HG02885 (cell line): Measurements from ENCODE around the gene RAB31.
"Not testable (repeated sequence)": the region's sequence is repeated elsewhere in the genome, so short reads cannot be mapped to it uniquely, and the experiment has no call there.

ENCODE experiments used
- ATAC-seq: cut with Tn5 transposase; IDR thresholded peaks from one replicate; pipeline ENCODE4 v1.9.1; 2021; ENCODE audit warnings: mild to moderate bottlenecking; ENCODE audit not compliant: unreplicated experiment, poor library complexity

Gene RAB31

GRCh38 chr18:9755615-9756014 is 47.5 kb downstream of the RAB31 start:
- no peak for ATAC-seq

DNA sequence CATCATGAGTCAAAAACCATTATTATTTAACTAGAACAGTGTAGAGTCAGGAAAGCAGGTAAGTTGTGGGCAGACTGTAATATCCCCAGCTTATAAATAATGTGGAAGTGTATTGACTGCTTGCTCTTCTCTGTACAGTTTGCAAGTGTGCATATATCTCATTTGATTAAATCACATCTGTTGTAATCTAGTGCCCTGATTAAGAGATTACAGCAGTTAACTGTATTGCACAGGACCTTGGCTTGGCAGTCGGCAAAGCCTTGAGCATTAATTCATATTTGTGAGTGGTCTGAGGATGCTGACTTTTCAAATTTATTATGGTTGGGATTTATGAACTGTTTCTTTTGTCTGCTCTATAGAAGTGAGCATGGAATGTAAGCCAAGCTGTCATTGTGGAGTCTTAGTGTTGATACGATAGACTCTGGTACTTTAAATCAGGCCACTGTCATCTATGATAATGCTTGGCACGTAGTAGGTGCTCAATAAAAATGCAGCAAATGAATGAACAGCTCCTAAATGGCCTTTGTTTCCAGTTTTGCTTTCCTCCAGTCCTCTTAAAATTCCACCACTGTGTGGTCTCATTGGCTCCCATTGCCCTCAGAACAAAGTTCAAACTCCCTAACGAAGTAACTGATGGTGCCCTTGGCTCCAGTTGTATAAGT is 48.3 kb downstream of the RAB31 start:
- ATAC-seq: no peak

- ATAC-seq: no peak
Observed at GRCh38 chr18:9756933-9757470, 48.9 kb downstream of the RAB31 start.

DNA sequence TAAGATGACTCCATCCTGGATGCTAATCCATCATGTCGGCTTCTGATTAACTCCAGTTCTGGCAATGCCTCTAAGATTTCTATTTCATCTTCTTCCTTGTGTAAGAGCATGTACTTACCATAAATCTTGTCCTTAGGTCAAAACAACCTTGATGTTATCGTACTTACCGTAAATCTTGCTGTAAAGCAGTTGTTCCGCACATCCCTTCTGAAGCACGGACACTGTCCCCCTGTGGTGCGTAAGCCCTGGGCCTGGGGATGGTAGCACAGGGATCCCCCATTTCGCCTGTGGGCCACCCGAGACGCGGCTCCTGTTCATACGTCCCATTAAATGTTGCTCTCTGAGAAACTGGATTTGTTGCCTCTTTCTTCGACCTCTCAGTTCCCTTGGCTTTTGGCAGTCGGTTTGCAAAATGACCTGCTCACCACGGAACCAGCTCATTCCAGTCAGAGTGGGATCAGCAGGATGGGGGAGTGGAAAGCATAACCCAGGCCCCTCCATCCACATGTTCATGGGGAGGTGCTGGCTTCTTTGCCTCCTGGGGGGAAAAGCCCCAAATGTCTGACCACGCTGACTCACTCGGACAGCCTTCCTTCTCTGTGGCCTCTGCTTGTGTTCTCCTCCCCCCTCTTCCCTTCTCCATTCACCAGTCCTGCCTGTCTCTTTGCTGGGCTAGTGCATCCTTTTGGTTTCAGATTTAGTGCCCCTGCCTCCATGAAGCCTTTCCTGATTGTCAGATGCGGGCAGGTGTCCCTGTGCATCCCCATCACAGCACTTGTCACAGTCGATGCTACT is 49.9 kb downstream of the RAB31 start:
- no peak for ATAC-seq

DNA sequence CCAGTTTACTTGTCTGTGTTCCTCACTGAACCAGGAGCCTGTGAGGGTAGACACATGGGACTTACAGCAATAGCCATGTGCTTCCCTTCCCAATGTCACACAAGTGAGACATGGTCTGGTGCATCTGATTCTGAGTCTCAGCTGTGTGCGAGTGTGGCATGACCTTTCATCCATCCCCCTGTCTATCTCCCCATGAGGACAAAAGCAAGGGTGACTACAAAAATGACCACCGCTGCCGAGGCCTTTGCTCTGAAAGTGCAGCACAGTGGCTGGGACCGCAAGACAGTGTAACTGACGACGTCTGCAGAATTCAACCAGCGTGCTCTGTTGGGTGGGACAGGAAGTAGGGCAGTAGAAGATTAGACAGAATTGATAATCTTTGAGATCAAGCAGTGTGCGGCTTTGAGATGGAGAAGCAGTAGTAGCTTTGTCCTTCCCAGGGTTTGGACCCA is 50.5 kb downstream of the RAB31 start:
- no peak for ATAC-seq

DNA sequence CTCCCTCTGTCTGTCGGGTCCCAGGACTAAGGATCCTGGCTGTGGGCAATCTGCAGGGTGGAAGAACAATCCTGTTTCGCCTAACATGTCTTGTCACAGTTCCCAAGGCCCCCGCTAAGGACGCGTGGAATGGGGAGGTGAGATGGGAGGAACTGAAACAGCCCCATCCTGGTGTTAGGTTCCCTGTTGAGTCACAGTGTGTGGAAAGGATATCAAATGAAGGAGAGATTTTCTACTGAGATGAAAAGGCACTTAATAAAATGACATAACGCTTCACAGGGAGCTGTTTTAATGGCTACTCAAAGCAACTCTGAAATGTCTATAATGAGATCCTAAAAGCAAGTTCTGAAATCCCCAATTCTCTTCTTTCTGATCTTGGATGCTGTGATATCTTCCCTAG is 52.5 kb downstream of the RAB31 start:
- no peak for ATAC-seq

DNA sequence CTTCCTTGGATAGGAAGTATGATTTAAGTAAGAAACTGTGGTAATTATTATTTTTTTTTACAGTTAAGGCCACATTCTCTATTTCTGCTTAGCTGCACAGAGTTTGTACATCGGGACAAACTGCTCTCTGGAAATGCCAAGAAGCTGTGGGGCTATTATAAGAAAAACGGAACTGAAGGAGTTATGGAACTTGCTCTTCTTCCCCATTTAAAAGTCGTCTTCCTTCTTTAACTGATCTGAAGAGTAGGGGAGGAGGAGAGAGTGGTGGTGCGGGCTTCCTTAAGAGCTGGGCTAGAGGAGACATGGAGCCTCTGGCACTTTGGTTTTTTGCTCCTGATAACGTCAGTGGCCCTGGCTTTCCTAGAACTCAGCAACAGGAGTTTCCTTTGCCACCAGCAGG is 54.4 kb downstream of the RAB31 start:
- ATAC-seq: no peak

DNA sequence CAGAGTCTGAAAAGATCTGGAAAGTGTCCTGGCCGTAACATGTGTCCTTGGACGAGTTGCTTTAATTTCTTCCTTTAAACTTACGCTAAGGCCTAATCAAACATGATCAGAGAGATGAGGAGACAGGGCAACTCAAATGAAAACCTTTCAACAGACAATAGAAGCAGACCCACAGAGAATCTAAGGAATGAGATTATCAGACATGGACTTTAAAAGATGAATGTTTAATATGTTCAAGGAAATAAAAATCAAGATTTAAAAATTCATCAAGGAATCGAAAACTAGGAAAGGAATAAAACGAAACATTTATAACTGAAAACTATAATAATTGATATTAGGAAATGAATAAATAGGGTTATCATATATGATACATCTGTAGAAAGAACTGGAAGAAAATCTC is 55.1 kb downstream of the RAB31 start:
- no peak for ATAC-seq

- ATAC-seq: no peak
Observed at GRCh38 chr18:9764011-9764481, 55.9 kb downstream of the RAB31 start.

DNA sequence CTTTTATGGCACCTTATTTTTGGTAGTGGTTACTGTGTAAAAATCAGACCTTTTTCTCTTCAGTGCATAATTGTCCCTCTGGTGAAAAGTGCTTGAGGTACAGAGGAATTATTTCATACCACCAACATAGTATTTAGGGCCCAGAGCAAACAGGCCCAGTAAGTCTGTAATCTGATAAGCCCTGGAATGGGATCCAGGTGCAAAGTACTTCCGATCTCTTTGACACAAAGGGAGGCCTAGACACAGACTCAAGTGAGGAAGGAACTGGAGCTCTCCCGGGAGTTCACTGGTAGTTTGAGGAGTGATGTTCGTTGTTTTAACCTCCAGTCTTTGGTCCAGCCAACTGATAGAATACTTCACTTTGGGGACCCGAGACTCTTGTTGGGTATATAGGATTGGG is 57.4 kb downstream of the RAB31 start:
- ATAC-seq: no peak

GRCh38 chr18:9766076-9766481 is 58.0 kb downstream of the RAB31 start:
- ATAC-seq: no peak

- ATAC-seq: no peak
Observed at GRCh38 chr18:9766740-9767139, 58.6 kb downstream of the RAB31 start.

DNA sequence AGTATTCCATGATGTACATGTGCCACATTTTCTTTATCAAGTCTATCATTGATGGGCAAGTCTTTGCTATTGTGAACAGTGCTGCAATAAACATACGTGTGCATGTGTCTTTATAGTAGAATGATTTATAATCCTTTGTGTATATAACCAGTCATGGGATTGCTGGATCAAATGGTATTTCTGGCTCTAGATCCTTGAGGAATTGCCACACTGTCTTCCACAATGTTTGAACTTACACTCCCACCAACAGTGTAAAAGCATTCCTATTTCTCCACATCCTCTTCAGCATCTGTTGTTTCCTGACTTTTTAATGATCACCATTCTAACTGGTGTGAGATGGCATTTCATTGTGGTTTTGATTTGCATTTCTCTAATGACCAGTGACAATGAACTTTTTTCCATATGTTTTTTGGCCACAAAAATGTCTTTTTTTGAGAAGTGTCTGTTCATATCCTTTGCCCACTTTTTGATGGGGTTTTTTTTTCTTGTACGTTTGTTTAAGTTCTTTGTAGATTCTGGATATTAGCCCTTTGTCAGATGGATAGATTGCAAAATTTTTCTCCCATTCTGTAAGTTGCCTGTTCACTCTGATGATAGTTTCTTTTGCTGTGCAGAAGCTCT is 60.1 kb downstream of the RAB31 start:
- ATAC-seq: not testable (repeated sequence)

DNA sequence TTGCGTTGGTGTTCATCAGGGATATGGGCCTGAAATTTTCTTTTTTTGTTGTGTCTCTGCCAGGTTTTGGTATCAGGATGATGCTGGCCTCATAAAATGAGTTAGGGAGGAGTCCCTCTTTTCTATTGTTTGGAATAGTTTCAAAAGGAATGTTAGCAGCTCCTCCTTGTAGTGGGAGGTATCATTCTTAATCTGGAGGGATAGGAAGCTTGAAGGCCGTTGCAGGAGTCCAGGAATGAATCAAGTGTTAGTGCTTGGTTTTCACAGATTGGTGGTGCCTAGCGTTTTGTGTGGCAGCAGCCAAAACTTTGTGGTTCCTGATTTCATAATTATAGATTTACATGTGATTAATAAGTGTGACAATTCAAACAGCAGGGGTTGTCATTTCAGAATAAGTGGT is 62.0 kb downstream of the RAB31 start:
- not testable (repeated sequence) for ATAC-seq

GRCh38 chr18:9771261-9771976 is 63.3 kb downstream of the RAB31 start:
- ATAC-seq: peak; percentile 82

DNA sequence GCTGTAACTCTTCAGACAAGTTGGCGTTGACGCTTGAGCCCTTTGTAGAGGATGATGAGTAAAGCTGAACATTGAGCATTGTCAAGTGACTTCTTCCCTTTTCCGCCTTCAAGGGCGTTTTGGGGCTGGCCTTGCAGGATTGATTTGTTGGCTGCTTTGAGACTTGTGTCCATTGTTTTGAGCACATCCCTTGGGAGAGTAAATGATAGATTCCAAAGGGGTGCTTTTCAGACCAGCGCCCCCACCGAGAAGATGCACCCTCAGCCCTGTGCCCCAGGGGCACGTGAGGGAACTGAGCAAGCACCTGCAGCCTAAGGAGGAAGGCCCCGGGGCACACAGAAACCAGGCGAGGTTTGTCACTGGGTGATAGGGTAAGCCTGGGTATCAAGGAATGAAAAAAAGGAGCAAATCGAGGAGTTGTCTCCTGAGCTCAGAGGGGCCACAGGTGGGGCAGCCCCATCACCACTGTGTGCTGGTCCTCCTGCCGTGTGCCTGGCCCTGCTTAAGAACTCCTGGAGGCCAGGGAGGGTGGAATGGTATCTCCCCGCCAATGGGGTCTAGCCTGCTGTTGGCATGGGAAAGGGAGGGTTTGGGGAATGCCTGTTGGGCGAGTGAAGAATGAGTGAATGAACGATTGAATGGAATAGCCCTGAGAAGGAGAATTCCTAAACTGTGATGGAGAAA is 64.0 kb downstream of the RAB31 start:
- no peak for ATAC-seq

DNA sequence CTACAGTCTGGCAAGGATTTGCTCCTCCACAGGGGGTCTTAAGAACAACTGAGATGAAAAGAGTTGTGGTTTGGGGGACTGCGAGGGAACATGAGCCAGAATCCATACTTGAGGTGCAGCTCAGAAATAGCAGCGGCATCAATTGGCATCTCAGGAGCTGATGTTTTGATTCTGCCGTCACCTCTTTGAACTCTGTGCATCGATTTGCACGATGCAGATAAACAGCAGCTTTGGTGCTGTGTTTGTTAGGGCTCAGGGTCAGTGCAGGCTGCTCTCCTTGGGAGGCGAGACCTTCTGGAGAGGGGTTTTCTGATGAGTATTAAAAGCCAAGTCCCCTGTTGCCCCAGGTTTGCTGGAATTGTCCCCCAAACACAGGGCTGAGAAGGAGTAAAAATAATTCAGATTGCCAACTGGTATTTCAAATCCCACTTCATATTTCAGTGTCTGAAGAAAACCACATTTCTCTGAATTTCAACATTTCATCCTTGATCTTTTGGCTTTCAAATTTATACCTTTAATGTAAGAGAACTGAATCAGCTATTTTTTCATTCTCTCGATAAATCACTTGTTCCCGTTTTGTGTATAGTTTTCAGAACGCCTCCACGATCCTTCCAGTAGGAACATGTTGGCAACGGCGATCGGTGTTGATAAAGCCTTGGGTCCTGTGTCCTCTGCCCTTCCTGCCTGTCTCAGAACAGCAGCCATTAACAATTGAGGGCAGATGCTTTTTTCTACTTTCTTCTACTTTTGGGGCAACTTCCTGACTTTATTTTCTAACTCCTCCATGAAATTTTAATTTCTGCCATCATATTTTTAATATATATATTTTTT is 65.0 kb downstream of the RAB31 start:
- no peak for ATAC-seq

GRCh38 chr18:9774150-9774549 is 66.0 kb downstream of the RAB31 start:
- ATAC-seq: no peak

GRCh38 chr18:9775178-9775577 is 67.1 kb downstream of the RAB31 start:
- no peak for ATAC-seq
